Stimulated activated CD4-positive, alpha-beta T cell treated with anti-CD3 and anti-CD28 coated beads, Interleukin-2, amount 100 ng/mL, for 48 hours (primary cell): ENCODE measurements around the gene ANKRD42.
"Not testable (repeated sequence)": the region's sequence is repeated elsewhere in the genome, so short reads cannot be mapped to it uniquely, and the experiment has no call there.

Experiments used
- DNase-seq, 2 donors: peaks; one replicate each; pipeline ENCODE4 v3.0.0-alpha.2; 2020

ANKRD42 gene

DNA sequence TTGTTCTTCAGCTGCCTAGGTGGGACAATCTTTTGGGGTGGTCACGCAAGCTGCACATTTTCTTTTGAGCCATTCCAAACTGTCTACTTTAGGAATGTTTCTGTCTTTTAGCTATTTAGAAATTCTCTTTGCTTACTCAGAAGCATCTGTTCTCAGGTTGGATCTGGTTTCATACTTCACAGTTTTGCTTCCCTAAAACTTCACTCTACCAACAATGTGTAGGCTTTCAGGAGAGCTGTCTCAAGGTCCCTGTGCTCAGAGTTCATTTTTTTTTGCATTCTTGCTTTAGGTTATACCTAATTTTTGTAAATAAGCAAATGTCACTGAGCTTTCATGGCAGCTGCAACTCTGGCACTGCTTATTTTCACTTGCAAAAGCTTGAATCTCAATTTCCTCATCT, 55.9 kb downstream of the ANKRD42 start:
- no peak for DNase-seq

DNA sequence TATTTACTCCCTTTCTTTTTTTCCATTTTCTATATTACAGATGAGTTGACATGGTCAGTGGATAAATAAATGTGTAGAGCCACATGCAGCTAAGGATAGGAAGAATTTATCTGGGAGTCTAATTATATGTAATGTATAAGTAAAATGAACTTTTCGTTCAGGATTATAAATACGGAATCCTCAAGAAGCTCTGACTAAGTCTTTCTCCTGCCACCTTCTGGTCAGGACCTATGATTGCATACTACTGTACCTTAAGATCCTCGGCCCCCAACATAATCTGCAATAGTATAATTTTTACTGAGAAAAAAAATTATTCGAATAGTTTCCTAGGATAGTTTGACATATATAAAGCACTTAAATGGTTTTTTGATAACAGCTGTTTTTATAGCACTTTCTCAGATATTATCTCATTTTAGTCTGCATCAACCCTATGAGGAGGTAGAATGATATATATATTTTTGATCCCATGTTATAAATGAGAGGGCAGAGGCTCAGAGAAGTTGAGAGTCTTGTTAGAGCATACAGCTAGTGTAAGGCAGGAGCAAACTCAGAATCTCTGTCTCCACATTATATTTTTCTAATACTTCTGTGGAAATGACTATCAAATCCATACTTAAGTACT, 56.6 kb downstream of the ANKRD42 start:
- DNase-seq: no peak

- no peak for DNase-seq
Measured at GRCh38 chr11:83252266-83252665, 58.8 kb downstream of the ANKRD42 start.

GRCh38 chr11:83252941-83253340, 59.4 kb downstream of the ANKRD42 start:
- no peak for DNase-seq

GRCh38 chr11:83255366-83255765, 61.9 kb downstream of the ANKRD42 start:
- no peak for DNase-seq

DNA sequence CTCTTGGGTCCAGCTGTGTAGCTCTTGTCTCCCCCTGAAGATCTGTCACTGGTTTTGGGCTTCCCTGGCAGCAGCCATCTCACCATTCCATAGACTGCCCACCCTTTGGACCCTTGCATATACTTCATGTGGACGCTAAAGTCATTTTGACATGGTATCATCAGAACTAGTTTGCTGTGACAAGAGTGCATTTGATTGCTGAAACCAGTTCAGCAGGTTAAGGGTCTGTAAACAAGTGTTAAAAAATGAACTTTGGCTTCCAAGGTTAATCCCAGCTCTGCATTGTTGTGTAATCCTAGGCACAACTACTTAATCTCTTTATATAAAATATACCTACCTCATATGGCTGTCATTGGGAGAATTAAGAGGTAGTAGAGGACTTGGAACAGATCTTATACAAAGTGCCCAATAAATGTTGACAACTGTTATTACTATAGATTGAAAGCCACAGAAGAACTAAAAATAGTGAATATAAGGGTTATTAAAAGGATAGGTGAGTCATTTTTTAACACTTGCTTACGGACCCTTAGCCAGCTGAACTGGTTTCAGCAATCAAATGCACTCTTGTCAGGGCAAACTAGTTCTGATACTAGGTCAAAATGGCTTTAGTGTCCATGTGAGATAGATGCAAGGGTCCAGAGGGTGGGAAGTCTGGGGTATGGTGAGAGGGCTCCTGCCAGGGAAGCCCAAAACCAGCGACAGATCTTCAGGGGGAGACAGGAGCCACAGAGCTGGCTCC, 63.3 kb downstream of the ANKRD42 start:
- DNase-seq: no peak

GRCh38 chr11:83257761-83258168, 64.3 kb downstream of the ANKRD42 start:
- no peak for DNase-seq

DNA sequence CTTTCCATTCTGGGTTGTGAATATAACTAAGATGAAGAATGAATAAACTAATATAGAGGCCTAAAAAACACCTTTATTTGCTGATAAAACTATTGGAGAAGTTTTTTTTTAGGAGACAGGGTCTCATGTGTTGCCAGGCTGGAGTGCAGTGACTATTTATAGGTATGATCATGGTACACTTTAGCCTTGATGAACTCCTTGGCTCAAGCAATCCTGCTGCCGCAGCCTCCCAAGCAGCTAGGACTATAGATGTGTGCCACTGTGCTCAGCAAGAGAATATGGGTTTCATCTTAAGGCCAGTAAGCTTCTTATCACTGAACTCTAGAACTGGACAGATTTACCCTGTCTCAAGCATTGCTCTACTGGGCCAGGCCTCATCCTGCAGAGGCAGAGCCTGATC, 66.0 kb downstream of the ANKRD42 start:
- DNase-seq: no peak

GRCh38 chr11:83265331-83265730, 71.8 kb downstream of the ANKRD42 start:
- no peak for DNase-seq

DNA sequence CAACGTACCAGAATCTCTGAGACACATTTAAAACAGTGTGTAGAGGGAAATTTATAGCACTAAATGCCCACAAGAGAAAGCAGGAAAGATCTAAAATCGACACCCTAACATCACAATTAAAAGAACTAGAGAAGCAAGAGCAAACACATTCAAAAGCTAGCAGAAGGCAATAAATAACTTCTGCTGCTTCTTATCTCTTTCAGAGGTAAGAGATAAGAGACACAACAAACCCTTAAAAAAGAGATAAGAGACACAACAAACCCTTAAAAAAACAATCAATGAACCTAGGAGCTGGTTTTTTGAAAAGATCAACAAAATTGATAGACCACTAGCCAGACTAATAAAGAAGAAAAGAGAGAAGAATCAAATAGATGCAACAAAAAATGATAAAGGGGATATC, 75.6 kb downstream of the ANKRD42 start:
- not testable (repeated sequence) for DNase-seq

DNA sequence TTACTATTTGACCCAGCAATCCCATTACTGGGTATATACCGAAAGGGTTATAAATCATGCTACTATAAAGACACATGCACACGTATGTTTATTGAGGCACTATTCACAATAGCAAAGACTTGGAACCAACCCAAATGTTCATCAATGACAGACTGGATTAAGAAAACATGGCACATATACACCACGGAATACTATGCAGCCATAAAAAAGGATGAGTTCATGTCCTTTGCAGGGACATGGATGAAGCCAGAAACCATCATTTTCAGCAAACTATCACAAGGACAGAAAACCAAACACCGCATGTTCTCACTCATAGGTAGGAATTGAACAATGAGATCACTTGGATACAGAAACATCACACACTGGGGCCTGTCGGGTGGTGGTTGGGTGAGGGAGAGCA, 78.2 kb downstream of the ANKRD42 start:
- not testable (repeated sequence) for DNase-seq

DNA sequence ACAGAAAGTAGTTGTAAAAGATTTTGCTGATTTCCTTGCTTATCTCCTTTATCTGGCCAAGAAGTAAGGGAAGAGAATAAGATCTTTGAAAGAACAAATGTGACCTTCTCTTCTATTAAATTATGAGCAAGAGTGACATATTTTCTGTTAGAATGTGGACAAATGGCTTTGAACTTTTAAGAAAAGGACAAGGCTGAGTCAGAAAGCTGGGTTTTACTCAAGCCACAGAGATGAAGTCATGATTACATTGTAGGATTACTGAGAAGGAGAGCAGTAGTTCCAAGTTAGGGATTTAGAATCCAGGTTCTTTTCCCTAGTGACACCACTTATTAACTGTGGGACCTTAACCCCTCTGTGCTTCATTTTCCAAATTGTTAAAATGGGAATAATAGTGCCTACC, 79.1 kb downstream of the ANKRD42 start:
- no peak for DNase-seq

DNA sequence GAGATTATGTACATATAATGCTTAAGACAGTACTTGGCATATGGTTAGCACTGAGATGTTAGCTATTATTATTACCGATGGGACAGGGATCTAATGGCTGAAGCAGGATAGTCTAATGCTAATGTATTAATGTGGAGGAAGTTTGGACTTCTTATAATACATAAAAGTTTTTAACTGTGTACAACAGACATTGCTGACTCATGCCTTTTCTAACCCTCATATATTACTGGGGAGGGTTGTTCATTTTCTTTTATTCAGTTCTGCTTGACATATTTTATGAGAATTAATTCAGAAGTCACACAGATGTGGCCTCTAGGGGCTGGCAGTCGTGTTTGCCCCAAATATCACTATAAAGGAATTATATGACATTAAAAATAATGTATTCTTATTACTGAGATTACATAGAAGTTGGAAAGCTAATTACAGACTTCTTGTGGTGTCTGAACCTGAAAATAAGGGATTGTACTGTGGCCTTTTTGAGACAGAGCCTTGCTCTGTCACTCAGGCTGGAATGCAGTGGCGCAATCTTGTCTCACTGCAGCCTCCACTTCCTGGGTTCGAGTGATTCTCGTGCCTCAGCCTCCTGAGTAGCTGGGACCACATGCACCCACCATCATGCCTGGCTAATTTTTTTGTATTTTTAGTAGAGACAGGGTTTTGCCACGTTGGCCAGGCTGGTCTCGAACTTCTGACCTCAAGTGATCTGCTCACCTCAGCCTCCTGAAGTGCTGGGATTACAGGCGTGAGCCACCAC, 82.6 kb downstream of the ANKRD42 start:
- no peak for DNase-seq

DNA sequence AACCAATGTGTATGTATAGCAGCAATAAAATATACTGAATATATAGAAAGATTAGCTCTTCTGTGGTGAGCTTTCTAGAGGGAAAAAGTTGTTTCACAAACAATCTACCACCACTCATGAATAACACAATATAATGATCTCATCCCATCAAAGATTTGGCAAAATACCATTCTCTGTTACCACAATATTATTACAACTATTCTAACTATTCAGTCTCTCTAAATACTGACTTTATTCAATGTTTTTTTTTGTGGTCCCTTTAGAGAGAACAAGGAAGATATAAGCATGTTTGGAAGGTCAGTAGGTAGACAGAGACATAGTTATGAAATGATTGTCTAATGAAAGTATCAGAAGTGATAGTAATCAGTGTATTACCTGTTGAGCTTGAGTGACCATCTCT, 84.8 kb downstream of the ANKRD42 start:
- no peak for DNase-seq

DNA sequence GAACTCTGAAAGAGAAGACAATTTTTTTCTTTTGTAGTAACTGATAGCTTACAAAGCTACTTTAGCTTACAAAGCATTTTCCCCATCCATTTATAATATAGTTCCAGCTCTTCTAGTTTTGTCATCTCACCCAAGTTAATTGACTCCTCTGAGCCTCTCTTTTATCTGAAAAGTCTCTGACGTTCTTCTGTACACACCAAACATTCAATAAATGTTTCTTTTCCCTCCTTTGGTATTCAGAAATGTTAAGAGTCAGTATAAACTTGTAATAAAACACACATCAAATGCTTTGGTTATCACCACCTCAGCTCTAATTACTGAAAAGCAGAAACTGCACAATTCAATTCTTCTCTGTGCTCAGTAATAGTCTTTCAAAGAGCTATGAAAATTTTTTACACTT, 86.7 kb downstream of the ANKRD42 start:
- no peak for DNase-seq

GRCh38 chr11:83282084-83282716, 88.7 kb downstream of the ANKRD42 start:
- no peak for DNase-seq

DNA sequence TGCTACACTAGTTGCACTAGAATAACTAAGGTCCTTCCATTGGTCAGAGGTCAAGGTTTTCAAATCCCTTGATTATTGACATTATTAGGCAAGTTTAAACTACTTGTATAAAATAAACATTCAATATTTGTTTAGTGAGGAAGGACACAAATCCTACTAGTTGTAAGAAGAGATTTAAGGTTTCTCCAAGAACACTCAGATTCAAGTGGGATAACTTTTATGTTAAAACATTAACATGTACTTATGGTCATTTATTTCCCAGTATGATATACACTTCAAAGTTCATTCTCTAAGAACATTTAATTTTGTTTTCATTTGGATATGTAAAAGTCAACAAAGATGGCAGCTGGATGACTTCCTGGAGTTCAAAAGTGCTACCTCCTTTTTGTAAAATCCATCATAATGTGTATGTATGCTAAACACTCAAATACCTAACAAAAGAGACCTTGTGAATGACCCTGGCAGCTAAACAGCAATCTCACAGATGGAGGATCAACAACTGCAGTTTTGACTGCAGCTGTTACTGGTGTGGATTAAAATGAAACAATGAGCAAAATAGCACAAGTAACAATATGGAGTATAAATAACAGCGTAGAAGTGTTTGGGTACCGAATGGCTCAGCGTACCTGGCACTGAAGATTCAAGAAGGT, 91.1 kb downstream of the ANKRD42 start:
- DNase-seq: no peak

DNA sequence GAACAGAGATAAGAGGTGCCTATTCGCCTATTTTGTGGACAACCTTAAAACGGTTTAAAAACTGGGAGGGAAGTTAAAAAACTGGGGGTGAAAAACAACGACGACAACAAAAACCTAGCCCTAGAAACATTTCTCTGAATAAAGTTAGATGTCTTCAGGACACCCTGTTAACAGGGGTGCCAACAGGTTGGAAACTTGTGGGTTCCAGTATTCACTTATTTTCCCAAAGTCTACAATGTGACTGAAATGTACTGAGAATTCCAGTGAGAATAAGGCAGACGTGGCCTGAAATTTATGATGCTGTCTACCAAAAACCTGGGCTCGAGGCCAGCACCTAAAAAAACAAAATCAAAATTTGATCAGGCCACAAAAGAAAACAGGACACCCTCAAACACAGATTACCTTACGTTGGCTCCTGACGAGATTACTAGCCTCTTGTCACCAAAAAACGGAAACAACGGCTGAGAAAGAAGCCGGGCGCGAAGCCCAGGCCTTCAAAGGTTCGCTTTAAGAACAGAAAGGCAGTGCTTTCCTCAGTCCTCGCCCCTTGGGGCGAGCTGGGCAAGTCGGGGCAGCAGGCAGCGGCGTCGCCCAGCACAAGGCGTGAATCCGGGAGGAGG, 91.7 kb downstream of the ANKRD42 start:
- DNase-seq: no peak

GRCh38 chr11:83285771-83286528, 92.4 kb downstream of the ANKRD42 start, which contains the start of gene CCDC90B:
Gene CCDC90B, minus strand, starts transcription at chr11:83286367. Its CDS starts 395 bp downstream, at chr11:83285972.
- DNase-seq: peak; percentile 82 to 83

- no peak for DNase-seq
Measured at GRCh38 chr11:83287631-83288030, 94.1 kb downstream of the ANKRD42 start.

DNA sequence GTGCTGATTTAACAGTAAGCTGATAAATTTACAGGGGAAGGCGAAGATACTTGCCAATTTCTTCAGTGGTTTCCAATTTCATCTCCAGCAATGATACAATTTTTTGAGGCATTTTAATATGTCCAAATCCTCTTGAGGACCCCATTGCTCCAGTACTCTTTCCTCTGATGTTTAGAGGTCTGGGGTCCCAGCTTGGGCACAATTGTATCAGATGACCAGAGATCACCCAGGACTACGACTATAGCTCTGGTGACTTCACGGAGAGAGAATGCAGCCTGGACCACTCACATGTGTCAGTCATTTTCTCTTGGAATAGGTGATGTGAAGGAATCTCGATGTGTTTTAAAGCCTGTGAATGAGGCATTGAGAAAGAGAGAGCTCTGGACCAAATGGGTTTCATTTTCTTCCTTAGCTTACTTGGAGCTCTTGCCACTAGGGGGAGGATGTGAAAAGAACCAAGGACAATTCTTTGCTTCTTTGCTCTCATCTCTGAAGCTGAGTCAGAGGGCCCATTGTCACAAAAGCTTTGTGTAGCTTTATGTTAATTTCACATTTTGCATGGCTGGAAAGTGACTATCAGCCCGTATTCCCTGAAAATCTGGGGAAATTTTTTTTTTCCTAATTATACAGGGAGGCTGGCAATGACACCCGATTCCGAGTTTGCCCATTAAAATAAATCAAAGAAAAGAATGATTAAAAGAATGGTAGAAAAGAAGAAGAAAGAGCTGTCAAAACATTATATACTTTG, 99.4 kb downstream of the ANKRD42 start:
- peak; percentile 23 to 27 for DNase-seq
